Gastrocnemius medialis (tissue), 4 donors: Measurements from ENCODE around the gene SAP30L.

Experiments used
- POLR2A ChIP-seq, 2 donors: fragments of 450-650 bp; IDR thresholded peaks; one replicate each; pipeline ENCODE4 v1.6.1; 2017; ENCODE audit warnings: antibody characterized with exemption in 2 of 2, mild to moderate bottlenecking in 2 of 2, moderate library complexity in 2 of 2
- TF ChIP-seq, protein P1 (sequence below), 5 experiments: fragments of 450-650 bp in 3 of 5; fragments of 200-600 bp in 2 of 5; sonication (generic) in 2 of 5; IDR thresholded peaks in 4 of 5; conservative IDR thresholded peaks in 1 of 5; 1 replicate in 4 of 5; 2 replicates in 1 of 5; pipeline ENCODE4 v1.5.1; 2016 to 2019; ENCODE audit warnings: antibody characterized with exemption in 5 of 5, mild to moderate bottlenecking in 3 of 5, moderate library complexity in 3 of 5

- TF ChIP-seq POLR2A (IDR thresholded peaks at IDR 0.05) = no peak
- TF ChIP-seq, protein P1, sequence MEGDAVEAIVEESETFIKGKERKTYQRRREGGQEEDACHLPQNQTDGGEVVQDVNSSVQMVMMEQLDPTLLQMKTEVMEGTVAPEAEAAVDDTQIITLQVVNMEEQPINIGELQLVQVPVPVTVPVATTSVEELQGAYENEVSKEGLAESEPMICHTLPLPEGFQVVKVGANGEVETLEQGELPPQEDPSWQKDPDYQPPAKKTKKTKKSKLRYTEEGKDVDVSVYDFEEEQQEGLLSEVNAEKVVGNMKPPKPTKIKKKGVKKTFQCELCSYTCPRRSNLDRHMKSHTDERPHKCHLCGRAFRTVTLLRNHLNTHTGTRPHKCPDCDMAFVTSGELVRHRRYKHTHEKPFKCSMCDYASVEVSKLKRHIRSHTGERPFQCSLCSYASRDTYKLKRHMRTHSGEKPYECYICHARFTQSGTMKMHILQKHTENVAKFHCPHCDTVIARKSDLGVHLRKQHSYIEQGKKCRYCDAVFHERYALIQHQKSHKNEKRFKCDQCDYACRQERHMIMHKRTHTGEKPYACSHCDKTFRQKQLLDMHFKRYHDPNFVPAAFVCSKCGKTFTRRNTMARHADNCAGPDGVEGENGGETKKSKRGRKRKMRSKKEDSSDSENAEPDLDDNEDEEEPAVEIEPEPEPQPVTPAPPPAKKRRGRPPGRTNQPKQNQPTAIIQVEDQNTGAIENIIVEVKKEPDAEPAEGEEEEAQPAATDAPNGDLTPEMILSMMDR (IDR thresholded peaks at IDR 0.05 in 4 of 5, conservative IDR thresholded peaks at IDR 0.05 in 1 of 5) = no peak
These were observed 10.7 kb downstream of the SAP30L start for GRCh38 chr5:154456540-154456939.
